Uterus (tissue), 2 donors: Measurements from ENCODE around the gene CCL27.

ENCODE experiments used
- POLR2A ChIP-seq, 2 donors: fragments of 450-650 bp; IDR thresholded peaks; one replicate each; pipeline ENCODE4 v1.6.1; 2016; ENCODE audit warnings: antibody characterized with exemption in 2 of 2, mild to moderate bottlenecking in 1 of 2, moderate library complexity in 1 of 2
- TF ChIP-seq, protein P1 (sequence below), 4 experiments: fragments of 200-600 bp in 2 of 4; fragments of 450-650 bp in 2 of 4; sonication (generic) in 2 of 4; IDR thresholded peaks; one replicate each; pipeline ENCODE4 v1.5.1; 2016 to 2019; ENCODE audit warnings: antibody characterized with exemption in 4 of 4, mild to moderate bottlenecking in 2 of 4, moderate library complexity in 1 of 4

- TF ChIP-seq, protein P1, sequence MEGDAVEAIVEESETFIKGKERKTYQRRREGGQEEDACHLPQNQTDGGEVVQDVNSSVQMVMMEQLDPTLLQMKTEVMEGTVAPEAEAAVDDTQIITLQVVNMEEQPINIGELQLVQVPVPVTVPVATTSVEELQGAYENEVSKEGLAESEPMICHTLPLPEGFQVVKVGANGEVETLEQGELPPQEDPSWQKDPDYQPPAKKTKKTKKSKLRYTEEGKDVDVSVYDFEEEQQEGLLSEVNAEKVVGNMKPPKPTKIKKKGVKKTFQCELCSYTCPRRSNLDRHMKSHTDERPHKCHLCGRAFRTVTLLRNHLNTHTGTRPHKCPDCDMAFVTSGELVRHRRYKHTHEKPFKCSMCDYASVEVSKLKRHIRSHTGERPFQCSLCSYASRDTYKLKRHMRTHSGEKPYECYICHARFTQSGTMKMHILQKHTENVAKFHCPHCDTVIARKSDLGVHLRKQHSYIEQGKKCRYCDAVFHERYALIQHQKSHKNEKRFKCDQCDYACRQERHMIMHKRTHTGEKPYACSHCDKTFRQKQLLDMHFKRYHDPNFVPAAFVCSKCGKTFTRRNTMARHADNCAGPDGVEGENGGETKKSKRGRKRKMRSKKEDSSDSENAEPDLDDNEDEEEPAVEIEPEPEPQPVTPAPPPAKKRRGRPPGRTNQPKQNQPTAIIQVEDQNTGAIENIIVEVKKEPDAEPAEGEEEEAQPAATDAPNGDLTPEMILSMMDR (IDR thresholded peaks at IDR 0.05): no peak
- no peak for TF ChIP-seq POLR2A (IDR thresholded peaks at IDR 0.05)
Observed at GRCh38 chr9:34689512-34689911, 27.1 kb upstream of the CCL27 start.
